HuH-7.5 (cell line): Measurements from ENCODE around the gene LPGAT1.
"Not testable (repeated sequence)": the region's sequence is repeated elsewhere in the genome, so short reads cannot be mapped to it uniquely, and the experiment has no call there.

ENCODE experiments used
- DNase-seq: peaks from one replicate; pipeline ENCODE4 v3.0.0; 2011; ENCODE audit warnings: low spot score

Gene LPGAT1, protein sequence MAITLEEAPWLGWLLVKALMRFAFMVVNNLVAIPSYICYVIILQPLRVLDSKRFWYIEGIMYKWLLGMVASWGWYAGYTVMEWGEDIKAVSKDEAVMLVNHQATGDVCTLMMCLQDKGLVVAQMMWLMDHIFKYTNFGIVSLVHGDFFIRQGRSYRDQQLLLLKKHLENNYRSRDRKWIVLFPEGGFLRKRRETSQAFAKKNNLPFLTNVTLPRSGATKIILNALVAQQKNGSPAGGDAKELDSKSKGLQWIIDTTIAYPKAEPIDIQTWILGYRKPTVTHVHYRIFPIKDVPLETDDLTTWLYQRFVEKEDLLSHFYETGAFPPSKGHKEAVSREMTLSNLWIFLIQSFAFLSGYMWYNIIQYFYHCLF

DNA sequence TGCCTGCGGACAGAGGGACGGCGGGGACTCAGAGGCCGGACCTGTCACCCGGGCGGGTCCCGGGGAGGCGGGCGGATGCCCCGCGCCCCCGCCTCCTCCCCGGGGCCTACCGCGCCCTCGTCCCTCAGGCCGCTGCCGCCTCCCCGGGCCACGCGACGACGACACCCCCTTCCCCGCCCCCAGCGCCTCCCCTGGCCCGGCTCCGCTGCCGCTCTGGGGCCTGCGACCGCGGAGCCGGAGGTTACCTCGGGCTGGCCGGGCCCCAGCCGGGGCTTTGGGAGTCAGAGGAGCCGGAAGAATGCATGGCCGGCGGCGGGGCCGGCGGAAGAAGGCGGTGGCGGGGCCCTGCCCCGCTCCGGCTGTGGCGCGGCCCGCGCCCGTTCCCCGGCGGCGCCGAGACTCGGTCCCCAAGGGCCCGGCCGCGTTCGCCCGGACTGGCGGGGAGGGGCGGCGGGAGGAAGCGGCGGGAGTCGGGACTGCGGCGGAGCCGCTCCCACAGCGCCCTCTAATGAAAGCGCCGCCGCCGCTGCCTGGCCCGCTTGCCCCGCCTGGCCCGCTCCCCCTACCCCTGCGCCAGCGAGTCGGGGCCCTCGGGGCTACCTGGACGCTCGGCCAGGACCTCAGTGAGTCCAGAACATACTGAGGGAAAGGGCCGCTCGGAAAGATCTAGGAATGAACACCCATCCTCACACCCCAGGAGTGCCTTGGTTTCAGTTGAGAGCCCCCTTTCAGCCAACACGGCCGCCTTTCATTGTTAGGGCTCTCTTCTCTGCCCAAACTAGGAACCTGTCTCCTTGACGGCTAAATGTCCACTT is at the start of gene LPGAT1:
Gene LPGAT1 (minus strand): TSS at position 436 of the 815 bp plus-strand sequence. CDS start 1,467 bp downstream, outside the sequence.
- peak; percentile 63 for DNase-seq

GRCh38 chr1:211879475-211879874 is 48.9 kb upstream of the LPGAT1 start:
- no peak for DNase-seq

- DNase-seq: no peak
Measured at GRCh38 chr1:211876851-211877590, 46.5 kb upstream of the LPGAT1 start.

GRCh38 chr1:211875541-211875940 is 45.0 kb upstream of the LPGAT1 start:
- DNase-seq: no peak

GRCh38 chr1:211874521-211875347 is 44.2 kb upstream of the LPGAT1 start:
- DNase-seq: no peak

DNA sequence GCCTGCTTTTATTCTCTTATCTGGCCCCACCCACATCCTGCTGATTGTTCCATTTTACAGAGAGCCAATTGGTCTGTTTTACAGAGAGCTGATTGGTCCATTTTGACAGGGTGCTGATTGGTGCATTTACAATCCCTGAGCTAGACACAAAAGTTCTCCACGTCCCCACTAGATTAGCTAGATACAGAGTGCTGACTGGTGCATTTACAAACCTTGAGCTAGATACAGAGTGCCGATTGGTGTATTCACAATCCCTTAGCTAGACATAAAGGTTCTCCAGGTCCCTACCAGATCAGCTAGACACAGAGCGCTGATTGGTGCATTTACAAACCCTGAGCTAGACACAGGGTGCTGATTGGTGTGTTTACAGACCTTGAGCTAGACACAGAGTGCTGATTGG is 43.2 kb upstream of the LPGAT1 start:
- DNase-seq: not testable (repeated sequence)

DNA sequence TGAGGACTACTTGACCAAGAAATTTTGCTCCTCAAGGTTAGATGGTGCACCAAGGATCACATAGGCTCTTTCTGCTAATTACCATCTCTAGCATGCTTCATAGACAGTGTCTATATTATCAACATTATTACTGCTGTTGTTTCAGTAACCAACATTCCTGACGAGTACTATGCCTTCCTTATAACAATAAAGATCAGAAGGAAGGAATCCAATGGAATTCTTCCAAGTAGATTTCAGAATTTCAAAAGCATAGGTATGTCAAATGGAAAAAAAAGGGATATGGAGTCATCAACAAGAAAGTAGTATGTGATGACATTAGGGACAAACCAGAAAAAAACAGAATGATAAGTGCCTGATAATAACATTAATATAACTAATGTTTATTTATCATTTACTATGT is 39.6 kb upstream of the LPGAT1 start:
- DNase-seq: no peak

DNA sequence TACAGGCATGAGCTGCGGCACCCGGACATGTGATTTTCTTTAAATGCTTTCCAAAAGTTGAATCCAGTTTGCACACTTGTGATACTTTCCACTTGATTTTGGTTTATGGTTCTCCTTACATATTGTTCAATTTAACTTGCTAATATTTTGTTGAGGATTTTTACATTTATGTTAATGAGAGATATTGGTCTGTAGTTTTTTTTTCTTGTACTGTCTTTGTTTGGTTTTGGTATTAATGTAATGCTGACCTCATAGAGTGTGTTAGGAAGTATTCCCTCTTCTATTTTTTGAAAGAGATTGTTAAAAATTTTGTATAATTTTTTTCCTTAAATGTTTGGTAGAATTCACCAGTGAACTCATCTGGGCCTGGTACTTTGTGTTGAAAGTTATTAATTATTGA is 34.6 kb upstream of the LPGAT1 start:
- no peak for DNase-seq

- DNase-seq: no peak
Measured at GRCh38 chr1:211859405-211859804, 28.8 kb upstream of the LPGAT1 start.

GRCh38 chr1:211851174-211851573 is 20.6 kb upstream of the LPGAT1 start:
- no peak for DNase-seq

DNA sequence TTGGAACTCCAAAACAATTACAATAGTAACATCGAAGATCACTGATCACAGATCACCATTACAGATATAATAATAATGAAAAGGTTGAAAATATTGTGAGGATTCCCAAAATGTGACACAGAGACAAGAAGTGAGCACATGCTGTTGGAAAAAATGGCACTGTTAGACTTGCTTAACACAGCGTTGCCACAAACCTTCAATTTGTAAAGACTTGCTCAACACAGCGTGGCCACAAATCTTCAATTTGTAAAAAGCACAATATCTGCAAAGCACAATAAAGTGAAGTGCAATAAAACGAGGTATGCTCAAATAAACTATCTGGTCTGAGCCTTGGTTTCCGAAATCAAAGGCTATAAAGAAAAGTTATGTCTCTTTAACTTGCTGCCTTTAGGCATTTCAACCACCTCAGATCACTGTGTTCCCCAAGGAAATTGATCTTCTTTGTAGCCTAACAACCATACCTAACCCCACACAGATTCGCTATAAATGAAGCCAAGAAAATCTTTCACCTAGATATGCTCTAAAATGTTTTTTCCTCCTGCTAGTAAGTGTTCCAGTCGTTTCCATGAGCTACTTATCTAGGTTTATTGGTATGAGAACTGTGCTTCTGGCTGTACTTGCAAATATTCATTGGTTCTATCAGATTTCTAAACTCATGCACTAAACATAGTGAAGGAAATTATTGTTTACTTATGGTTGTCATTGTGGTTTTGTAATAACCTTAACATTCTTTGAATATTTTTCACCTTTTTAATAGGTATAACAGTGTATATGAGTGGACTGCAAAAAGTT is 13.1 kb upstream of the LPGAT1 start:
- DNase-seq: no peak

DNA sequence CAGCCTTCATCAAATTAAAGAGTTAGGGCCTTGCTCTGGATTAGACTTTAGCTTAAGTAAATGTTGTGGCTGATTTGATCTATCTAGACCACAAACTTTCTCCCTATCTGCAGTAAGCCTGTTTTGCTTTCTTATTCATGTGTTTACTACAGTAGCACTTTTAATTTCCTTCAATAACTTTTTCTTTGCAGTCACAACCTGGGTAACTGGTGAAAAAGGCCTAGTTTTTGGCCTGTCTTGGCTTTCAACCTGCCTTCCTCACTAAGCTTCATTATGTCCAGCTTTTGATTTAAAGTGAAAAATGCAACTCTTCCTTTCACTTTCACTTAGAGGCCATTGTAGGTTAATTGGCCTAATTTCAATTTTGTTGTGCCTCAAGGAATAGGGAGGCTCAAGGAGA is 12.5 kb upstream of the LPGAT1 start:
- no peak for DNase-seq

DNA sequence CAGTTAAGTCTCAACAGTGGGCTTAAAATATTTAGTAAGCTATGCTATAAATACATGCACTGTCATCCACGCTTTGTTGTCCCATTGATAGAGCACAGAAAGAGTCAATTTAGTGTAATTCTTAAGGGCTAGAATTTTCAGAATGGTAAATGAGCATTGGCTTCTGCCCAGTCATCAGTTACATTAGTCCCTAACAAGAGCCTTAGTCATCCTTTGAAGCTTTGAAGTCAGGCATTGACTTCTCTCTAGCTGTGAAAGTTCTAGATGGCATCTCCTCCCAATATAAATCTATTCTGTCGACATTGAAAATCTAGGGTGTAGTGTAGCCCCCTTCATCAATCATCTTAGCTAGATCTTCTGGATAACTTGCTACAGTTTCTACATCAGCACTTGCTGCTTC is 12.0 kb upstream of the LPGAT1 start:
- DNase-seq: no peak

GRCh38 chr1:211839106-211839505 is 8.5 kb upstream of the LPGAT1 start:
- DNase-seq: no peak

- no peak for DNase-seq
Measured at GRCh38 chr1:211833174-211833820, 2.7 kb upstream of the LPGAT1 start.

GRCh38 chr1:211832661-211833060 is 2.1 kb upstream of the LPGAT1 start:
- no peak for DNase-seq

DNA sequence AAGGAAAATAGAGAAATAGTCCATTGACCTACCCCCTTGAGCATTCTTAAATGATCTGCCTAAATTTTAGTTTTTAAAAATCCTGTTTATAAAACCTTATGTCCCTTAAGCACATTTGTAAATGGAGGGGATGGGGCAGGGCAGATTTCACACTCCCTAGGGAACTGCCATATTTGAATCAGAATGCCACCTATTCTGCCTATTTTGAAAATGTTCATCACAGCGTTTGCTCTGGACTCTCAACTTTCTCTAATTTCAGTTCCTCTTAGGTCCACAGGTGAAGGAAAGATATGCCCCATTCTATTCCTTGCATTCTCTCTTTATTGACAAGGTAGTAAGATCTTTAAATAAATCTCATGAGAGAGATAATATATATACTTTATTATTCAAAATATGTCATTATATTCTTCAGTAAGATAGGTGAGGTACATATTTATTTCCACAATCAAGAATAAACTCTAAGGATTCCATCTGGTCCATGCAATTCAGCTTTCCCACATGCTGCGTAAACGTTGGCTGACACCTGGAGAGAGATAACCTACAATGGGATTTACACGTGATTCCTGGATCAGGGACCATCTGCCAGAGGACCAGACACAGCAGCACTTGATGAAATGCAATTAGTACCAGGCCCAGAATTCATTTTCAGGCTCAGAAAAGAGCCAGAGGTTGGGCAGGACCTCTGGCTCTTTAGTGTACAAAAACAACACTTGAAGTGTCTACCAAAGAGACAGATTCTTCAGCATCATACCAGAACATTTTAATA is 1.2 kb upstream of the LPGAT1 start:
- no peak for DNase-seq

DNA sequence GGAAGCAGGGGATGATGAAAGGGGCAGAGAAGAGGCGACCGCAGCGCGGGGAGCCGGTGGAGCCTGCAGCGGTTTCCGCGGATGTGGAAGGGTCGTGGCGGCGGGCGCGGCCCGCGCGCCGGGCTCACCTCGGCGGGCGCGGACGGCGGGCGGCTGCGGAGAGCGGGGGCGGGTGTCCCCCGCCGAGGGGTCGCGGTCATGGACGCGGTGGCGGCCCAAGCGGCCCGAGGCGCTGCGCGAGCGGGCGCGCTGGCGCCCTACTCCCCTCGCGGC is 572 bp downstream of the LPGAT1 start:
- no peak for DNase-seq

DNA sequence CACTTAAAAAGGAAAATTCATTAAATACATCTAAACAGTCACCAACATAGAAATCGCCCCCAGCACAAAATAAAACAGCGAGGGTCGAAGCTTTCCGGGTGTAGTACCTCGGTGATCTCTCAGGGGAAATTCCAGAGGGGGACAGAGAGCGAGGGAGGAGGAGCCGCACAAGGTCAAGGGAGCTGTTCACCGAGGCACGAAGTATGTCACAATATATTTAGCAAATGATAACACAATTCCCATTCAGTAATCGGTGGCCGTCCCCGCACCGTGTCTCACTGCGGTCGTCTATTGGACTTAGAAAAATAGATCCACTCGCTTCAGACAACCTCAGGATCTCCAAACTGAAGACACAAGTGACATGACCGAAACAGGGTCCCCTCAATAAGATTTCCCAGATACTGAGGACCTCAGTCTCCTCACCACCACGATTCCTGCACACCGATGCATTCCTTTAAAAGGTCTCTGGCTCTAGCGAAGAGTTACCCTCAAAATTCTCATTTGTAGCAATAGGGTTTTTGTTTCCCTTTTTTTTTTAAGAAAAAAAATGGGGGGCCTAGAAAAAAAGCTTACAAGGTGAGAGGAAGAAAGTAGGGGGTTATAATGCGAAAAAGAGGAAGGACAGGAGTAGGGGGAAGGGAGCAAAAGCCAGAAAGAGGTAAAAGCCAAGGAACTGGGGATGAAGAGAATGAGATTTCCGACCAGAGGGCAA is 1.1 kb downstream of the LPGAT1 start:
- DNase-seq: peak; percentile 61
